GM18907 (cell line): ENCODE results near the gene SMLR1.
"Not testable (repeated sequence)": the region's sequence is repeated elsewhere in the genome, so short reads cannot be mapped to it uniquely, and the experiment has no call there.

Experiments
- ATAC-seq: cut with Tn5 transposase; IDR thresholded peaks from one replicate; pipeline ENCODE4 v1.9.1; 2021; ENCODE audit warnings: mild to moderate bottlenecking, moderate library complexity; ENCODE audit not compliant: unreplicated experiment

The SMLR1 gene

DNA sequence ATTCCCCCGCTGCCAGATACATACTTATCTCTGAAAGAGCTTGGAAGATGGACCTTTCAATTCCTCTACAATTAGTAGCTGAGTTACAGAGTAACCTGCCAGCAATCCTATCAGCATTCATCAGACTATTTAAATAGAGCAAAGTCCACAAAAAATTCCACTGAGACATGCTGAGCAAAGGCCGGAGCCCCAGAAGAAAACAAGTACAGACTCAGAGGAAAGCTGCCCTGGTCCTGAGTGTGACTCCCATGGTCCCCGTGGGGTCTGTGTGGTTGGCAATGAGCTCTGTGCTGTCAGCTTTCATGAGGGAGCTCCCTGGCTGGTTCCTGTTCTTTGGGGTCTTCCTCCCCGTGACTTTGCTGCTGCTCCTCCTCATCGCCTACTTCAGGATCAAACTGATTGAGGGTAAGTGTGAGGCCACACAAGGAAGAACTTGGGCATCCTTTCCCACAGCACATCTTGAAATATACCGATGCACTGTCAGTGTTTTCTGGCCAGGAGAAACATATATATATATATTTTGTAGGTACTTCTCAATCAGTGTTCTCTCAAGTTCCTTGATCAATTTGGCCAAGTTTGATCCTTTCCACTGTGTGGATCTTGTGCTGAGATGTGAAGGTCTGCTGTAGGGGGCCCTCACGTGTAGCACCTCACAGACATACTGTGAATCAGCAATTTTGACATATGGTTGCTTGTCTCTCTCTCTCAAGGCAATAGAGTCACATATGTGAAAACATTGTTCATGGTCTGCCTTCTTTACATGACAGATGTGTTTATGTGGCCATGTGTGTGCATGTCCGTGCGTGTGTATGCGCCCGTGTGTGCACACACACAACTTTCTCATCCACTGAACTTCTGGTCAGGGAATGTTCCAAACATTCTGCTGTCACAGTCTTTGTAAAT, at the start of gene SMLR1:
Gene SMLR1 (plus strand): TSS at position 160 of the 903 bp plus-strand sequence. CDS start 8 bp downstream, at position 168.
- no peak for ATAC-seq

DNA sequence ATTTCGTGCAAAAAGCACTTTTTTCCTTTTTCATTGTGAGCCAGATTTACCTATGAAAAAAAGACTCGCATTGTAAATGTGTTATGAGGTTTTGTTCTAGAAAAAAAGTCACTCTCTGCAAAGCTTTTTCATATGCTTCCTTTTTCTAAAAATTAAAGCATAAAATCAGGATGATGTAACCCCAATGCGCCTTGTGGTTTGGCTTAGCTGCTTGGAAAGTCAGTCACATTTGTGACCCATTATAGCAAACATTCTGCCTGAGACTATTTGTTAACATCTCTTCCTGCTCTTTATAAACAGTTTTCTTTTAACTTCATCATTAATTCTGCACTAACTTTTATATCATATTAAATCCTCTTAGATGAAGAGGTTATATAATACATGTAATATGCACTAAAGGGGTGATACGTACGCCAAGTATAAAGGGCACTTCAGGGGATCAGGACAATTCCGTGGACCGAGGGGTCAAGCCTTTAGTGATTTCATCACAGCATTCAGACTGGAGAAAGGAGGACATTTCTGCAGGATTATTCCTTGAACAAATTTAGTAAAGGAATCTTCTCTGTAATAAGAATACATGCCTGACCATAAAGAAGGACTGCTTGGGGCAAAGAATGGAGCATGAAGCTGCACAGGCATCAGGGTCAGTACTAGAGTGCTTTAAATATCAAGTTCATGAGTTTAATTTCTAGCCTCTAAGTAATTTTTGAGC, 48.1 kb upstream of the SMLR1 start:
- no peak for ATAC-seq

DNA sequence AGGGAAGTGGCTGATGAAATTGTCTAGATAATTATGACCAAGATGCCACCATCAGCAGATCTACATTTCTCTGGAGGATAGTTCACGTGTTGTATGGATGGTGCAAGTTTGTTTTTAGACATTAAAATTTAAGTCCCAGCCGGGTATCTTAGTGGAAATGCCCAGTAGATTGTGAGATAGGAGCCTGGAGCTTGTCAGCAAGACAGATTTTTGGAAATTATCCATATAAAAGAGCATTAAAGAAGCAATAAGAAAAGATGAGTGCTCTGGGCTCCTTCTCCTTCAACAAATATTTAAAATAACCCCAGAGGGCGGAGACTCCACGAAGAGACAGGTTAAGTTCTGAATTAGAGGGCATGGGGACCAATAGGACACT, 47.6 kb upstream of the SMLR1 start:
- no peak for ATAC-seq

DNA sequence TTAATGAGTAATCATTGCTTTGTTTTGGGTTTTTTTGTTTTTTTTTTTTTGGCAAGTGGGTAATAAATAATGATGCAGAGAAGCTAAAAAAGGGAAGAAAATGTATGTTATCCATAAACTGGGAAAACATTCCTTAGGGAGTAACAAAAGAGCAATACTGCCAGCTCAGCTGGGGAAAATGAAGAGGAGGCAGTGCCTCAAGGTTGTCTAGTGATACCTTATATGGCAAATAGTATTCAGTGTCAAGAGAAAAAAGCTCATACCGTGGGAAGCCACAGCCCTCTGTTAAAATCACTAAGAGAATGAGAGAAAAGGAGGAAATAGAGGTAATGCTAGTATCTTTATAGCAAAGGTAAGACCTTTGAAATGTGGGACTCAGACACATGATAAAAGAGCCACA, 47.1 kb upstream of the SMLR1 start:
- ATAC-seq = no peak

DNA sequence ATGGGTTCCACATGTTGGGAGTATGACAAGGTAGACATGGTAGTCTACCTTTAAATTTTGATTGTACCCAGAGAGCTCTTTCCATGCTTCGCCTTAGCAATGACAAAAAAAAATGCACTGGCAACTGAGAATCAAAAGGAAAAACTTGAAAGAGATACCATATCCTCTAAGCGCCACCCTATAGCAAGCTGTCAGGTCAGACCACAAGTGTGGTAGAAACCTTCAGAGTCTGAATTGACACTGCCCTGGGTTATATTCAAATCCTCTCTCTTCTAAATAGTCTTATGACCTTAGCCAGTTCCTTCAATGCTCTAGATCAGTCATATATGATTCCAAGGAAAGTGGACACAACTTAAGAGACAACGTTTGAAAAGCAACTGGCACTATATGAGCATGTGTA, 45.6 kb upstream of the SMLR1 start:
- no peak for ATAC-seq

DNA sequence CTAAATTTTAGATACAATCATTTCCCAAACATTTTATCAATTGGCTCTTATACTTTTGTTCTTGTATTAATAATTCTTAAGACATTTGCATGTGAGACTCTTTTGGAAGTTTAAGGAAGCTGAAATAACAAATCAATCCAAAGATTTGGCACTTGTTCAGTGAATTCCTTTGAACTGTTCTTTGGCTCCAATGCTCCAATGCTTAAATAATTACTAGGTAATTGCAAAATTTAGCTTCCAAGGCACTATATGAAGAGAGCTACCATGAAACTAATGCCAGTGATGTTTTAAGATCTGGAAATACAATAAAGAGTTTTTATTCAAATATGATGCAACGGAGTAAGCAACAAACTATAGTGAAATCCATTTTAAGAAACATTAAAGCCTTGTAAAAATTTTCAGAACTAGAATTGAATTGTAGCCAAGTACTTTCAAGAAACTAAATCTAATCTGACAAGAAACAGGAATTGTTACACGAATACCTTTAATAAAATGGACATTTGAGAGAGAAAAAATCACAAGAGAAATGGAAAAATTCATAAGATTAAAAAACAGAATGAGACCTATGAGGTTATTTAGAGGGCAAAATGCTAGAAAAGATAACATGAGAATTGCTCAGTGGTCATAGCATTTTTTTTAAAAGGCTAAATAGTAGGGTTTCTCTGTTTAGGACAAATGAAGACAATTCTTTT, 43.6 kb upstream of the SMLR1 start:
- no peak for ATAC-seq

DNA sequence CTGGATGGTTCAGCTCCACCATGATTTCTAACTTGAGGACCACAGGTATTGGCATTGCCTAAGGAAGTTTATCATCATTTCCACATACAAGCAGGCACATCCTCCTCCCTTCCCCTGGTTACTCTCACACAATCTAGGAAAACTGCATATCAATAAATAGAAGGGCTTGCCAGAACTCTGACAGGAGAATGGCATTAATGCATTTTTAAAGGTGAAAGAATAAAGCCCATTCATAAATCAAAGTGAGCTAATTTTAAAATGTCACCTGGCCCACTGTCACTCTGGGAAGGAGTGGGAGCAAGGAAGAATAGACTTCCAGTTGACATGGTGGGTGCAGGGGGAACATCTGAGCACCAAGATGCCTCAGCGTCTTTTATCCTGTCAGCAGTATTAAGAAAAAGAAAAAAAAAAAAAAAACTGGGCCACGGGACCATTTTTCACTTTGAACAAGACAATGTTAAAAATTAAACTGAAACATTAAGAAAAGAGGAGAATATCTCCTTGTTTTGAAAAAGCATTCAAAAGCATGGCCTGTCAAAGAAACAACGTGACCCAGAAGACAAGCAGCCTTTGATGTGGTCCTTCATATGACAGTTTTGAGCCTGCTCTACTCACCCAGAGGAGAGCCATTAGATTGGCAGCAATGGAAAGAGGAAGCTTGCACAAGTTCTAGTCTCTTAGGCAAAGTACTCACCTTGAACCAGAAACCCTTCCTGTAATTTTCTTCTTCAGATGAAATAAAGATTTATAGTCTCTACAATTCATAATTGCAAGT, 39.3 kb upstream of the SMLR1 start:
- ATAC-seq = no peak

DNA sequence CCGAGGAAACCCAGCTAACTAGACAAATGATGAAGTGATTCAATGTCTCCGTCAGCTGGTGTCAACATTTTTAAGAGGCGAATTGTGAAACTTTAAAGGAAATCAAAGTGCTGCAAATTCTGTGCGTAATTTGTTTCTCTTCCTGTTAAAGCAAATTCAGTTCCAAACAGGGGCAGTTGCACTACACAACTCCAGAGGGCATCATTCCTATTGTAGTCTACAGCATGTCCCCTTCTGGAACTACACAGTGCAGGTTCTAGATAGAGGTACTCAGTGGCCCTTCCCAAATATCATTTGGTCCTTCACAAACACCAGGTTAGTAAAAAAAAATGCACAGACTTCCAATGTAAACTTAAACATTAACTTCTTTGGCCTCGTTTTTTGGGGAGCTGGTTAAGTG, 38.3 kb upstream of the SMLR1 start:
- ATAC-seq = no peak

DNA sequence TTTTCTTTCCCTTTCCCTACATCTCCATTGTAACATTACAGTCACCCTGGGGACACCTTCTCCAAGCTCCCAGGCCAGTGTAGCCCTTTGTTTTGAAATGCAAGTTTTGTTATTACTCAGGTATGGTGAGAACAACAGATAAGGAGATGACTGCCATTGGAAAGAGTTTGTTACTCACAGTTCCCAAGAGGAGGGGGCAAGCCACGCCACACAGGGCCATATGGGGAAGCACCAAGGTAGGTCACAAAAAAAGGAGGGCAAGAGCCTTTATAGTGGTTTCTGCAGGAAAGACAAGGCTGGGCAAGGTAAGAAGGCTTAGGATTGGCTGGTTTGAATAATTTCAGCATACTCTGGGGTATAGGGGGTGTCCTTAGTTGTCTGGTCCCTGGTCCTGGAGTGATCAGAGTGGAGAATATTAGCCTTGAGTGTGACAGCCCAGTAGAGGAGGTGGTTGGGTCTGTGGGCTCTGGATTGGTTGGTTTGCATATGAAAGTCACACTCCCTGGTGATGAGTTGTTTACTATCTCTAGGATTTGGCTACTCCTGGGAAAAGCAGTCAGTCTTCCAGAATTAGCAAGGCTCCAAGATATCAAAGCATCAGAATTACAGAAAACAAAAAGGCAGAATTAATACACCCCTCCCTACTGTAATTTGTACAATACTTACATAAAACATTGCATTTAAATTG, 33.1 kb upstream of the SMLR1 start:
- no peak for ATAC-seq

DNA sequence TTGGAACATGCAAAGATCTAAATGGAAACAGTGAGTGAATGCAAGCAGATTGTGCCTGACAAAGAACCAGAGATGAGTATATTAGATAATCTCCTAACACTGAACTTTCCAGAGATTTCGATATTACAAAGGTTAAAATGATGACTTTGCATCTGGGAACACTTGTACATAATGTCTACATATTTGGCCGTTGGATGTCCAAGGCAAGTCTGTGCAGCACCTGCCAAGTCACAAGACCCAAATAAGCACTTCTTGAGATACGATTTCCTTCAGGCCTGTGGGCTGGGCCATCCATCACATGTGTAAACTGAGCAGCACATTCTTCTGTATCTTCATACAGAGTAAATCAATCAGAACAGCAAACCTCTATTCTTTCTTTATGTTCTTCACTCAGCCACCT, 32.5 kb upstream of the SMLR1 start:
- ATAC-seq = no peak

DNA sequence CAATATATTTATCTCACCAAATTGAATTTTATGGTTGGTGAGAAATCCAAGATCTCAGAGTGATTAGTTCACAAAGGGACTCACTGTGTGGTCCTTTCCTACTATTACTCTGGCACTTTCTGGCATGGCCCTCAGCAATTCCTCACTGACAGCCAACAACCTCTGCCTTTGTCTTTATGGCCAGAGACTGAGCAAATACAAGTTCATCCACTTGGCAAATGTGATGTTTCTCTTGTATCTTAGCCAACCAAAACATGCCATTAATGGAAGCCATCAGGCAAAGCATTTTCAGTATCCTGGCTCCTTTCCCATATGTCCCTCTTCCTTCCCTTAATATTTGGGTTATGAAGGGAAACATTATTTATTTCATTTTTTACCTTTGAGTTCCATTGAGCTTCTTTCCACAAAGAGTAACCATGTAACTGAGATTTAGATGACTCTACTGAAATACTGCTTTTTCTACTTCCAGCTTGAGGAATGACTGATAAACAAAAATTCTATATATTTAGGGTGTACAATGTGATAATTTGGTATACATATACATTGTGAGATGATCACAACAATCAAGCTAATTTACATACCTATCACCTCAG, 30.8 kb upstream of the SMLR1 start:
- ATAC-seq = no peak

DNA sequence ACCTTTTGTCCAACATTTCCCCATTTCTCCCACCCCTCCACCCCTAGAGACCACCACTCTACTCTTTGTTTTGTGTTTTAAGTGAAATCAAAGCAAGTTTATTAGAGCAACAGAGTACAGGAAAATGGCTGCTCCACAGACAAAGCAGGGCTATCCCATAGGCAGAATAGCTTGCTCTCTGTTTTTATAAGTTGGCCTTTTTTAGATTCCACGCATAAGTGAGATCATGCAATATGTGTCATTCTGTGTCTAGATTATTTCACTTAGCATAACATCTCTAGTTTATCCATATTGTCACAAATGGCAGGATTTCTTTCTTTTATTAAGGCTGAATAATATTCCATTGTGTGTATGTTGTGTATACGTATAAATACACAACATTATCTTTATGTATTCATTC, 30.1 kb upstream of the SMLR1 start:
- ATAC-seq = no peak

DNA sequence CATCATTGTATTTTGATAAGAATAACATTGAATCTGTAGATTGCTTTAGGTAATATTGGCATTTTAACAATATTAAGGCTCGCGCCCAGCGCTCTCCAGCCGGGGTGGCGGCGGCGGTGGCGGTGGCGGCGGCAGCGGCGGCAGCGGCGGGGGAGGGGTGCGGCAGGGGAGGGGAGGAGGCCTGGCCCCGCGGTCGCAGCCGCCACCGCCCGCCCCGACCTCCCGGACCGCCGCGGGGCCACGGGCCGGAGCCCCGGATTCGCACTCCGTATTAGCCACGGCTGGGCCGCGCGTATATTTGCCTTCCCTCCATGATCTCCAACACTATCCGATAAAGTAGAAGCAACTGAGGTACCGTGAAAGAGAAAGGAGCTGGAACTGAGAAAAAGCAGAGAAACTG, 25.8 kb upstream of the SMLR1 start:
- not testable (repeated sequence) for ATAC-seq

DNA sequence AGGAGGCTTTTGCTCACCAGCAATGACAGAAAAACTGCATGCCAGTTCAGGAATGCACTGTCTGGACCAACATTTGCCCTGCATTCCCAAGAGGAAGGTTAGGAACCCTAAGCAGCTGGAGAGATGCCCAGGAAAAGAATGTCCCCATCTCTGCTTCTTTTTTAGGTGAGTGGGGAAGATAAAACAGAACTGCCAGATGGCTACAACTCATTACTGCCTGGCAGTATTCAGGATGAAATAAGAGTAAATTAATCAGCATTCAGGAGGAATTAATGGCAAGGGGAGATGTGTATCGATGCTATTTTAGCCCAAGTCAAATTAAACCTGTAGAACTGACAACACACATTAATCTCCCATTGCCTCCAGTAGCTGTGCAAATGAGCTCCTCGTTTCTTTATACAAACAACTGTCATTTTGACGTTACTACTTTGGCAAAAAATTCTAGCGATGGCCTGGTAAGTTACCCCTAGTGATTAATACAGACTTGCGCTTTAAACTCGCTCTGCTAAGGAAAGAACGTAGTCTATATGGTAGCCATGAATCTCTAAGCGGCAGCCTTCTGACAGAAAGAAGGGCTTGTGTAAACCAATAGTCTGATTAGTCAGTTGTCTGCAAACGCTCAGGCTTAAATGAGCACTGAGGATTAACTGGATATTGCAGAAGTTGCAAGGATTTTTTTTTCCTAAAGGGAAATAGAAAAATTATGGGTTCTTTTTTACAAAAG, 16.7 kb upstream of the SMLR1 start:
- ATAC-seq = no peak

DNA sequence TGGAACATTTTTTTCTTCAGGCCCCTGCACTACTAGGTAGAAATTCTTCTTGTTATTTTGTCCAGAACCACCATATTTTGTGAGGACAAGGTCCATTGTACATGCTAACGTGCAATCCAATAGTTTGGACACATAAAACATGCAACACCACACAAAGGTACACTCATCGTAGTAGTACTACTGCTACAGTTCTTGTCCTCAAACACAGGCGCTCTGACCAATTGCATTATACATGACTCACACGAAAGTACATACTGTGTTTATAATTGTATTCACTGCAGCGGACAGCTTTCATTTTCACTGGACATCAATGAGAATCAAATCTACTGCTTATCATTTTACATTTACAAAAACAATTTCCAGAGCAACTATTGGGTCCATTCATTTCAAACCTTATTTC, 15.3 kb upstream of the SMLR1 start:
- no peak for ATAC-seq

DNA sequence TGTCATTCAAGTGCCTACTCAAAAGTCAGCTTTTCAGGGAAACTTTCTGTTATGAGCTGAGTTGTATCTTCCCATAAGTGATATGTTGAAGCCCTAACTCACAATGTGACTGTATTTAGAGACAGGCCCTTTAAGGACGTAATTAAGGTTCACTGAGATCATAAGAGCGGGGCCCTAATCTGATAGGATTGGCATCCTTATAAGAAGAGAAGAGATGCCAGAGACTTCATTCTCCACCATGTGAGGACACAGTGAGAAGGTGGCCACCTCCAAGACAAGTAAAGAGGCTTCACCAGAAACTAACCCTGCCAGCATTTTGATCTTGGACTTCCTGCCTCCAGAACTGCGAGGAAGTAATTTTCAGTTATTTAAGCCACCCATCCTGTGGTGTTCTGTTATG, 12.7 kb upstream of the SMLR1 start:
- no peak for ATAC-seq

DNA sequence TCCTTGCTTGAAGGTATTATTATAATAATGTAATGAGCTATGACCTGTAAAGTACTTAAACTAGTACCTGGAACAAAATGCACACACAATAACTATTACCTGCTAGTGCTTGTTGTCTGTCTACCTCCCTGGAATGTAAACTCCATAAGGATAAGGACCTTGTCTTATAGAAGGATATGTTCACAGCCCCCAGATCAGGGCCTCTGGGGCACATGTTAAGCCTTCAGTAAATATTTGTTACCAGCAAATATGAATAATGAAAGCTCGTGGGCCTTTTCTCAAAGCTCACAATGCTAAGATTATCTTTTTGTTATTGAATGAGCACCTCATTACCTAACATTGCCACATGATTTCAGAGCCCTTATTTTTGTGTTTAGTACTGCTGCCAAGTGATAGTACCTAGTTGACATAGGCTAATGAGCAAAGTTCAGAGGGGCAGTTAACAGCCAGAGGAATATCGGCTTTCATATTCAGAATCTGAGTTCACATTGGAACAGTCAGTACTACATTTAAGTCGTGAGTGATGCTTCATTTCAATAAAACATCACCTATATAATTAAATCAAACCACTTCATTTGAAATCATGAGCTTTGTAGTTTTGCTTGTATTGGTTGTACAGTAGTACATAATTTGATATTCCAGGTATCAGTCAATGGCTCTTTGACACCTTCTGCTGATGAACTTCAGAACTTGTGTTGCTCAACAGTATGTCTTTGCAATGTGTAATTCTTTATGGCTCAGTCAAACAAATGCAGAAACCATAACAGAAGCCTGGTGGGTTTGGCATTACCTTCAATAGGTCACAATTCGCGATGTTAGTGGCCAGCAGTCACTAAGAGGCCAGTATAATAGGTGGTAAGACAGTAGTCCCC, 11.8 kb upstream of the SMLR1 start:
- no peak for ATAC-seq

DNA sequence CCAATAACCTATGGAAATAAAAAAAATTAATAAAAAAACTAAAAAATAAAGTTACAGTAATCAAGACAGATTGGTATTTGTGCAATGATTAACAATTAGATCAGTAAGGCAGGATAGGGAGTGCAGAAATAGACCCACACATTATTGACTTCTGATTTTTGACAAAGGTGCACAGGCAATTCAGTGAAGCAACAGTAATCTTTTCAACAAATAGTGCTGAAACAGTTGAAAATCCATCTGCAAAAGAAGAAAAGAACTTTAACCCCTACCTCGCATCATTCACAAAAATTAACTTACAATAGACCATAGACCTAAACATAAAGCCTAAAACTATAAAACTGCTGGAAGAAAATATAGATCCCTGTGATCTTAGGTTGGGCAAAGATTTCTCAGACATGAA, 4.5 kb upstream of the SMLR1 start:
- ATAC-seq = no peak
